GM19351 (cell line): ENCODE results near the gene MOSPD3.
"Not testable (repeated sequence)": the region's sequence is repeated elsewhere in the genome, so short reads cannot be mapped to it uniquely, and the experiment has no call there.

Experiments used
- ATAC-seq: cut with Tn5 transposase; IDR thresholded peaks from one replicate; pipeline ENCODE4 v1.9.1; 2021; ENCODE audit warnings: mild to moderate bottlenecking, moderate library complexity; ENCODE audit not compliant: unreplicated experiment

The MOSPD3 gene, protein sequence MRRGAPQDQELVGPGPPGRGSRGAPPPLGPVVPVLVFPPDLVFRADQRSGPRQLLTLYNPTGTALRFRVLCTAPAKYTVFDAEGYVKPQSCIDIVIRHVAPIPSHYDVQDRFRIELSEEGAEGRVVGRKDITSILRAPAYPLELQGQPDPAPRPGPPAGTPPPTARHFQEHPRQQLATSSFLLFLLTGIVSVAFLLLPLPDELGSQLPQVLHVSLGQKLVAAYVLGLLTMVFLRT

GRCh38 chr7:100611983-100612729, at the start of gene MOSPD3:
TSS of gene MOSPD3 (plus strand) at chr7:100612540. CDS start at chr7:100612792, 252 bp downstream.
- ATAC-seq, result peak; percentile 88

- no peak for ATAC-seq
These were observed 49.2 kb upstream of the MOSPD3 start for GRCh38 chr7:100563100-100563564.

DNA sequence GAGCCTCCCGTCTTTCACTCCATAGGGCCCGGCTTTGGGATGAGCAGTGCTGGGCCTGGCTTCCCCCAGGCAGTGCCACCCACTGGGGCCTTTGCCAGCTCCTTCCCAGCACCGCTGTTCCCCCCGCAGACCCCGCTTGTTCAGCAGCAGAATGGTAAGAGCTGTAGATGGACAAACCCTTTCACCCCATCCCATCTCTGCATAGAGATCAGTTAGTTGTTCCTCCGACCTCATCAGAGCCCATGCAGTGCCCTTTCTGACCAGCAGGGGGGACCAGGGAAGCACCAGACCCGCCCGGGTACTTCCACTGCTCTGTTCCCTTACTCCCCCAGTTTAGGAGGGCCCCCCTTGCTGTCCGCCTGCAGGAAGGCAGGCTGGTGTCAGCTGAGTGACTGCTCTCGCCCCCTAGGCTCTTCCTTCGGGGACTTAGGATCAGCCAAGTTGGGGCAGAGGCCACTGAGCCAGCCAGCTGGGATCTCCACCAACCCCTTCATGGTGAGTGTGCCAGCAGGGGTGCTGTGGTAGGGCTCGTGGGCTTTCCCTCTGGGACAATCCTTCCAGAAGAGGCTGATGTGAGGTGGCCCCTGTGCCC, 48.4 kb upstream of the MOSPD3 start:
- ATAC-seq, result peak; percentile 45

GRCh38 chr7:100564405-100564804, 47.9 kb upstream of the MOSPD3 start:
- ATAC-seq, result not testable (repeated sequence)

DNA sequence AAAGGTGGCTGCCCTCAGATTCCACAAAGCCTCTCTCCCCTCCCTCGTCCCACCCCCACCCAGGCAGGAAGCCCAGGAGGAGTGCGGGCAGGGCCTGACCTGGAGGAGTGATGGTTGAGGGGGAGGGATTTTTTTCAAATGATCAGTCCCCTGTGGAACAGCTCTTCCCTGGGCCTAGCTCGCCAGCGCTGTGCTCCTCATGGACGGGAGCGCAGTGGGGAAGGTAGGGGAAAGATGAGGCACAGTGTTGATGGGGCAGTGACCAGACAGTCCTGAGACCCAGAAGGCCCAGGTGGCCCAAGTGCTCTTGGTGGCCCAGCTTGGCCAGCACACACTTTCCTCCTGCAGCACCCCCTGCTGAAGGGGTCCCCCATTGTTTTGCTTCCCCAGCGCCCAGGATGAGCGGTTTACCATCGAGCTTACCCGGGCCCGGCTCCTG, 47.2 kb upstream of the MOSPD3 start:
- no peak for ATAC-seq

GRCh38 chr7:100566018-100566531, 46.3 kb upstream of the MOSPD3 start:
- no peak for ATAC-seq

DNA sequence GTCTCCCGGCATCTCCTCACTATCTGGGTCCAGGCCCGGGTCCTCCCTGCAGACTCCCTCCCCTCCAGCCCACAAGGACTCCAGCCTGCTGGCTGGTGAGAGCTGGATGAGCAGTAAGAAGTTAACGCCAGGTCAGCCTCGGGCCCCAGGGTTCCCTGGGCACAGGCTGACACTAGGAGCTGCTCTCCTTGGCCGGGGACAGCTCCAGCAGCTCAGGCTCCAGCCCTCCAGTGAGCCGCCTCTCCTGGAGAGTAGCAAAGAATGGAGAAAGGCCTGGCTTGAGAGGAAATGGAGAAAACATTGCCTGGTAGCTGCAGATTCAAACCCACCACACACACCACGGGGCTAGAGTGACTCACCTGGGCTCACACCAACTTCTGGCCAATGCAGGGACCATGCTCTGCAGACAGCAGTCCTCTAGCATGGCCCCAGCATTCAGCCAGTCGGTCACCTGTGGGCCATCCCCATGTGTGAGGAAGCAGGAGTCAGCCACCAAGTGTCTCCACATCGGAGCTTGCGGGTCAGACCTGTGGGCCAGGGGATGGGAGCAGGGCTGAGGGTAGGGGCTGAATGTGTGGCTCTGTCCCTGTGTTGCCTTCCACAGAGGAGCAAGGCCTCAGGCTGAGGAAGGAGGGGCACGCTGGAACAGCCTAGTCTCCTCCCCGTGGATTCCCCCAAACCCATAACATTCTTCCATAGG, 45.2 kb upstream of the MOSPD3 start:
- no peak for ATAC-seq

- ATAC-seq, result no peak
These were observed 44.6 kb upstream of the MOSPD3 start for GRCh38 chr7:100567751-100568175.

GRCh38 chr7:100568176-100568895, 44.0 kb upstream of the MOSPD3 start:
- ATAC-seq, result no peak

GRCh38 chr7:100568896-100569844, 43.2 kb upstream of the MOSPD3 start:
- ATAC-seq, result peak; percentile 57

DNA sequence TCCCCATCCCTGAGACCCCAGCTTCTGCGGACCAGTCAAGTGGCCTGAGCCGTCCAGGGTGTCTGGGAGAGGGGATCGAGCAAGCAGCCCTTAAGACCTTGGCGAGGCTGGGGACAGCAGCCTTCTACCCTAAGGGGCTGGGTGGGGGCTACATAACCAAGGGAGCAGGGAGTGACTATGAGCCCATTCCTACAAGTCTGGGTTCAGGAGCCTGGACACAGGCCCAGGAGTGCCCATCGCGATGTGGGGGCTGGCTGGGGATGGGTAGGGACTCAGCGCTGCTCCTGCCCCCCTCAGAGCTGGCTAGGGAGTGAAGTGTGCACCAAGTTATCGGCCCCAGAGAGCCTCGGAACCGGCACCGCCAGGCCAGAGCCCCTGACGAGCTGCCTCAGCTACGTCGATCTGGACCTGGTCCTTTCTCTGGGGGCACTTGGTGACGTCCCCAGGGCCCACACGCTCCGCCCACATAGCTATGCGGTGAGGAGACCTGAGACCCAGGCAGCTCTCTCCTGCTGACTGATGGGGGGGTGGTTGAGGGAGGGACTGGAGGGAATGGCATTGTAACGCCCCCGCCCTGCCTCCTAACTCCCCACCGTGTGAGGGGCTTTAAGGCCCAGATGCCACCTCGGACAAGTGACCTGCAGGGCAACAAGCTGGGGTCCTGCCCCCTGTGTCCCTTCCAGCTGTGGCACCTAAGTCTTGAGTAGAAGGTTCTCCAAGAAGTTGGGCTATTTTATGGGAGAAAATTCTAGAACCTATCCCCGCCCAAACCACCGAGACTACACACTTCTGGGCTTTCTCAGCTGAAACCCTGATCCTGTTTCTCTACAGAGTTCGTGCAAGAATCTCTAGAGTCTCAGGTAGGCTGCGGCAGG, 41.1 kb upstream of the MOSPD3 start:
- no peak for ATAC-seq

GRCh38 chr7:100571829-100572116, 40.6 kb upstream of the MOSPD3 start:
- no peak for ATAC-seq

GRCh38 chr7:100572281-100572948, 39.9 kb upstream of the MOSPD3 start:
- ATAC-seq, result no peak

DNA sequence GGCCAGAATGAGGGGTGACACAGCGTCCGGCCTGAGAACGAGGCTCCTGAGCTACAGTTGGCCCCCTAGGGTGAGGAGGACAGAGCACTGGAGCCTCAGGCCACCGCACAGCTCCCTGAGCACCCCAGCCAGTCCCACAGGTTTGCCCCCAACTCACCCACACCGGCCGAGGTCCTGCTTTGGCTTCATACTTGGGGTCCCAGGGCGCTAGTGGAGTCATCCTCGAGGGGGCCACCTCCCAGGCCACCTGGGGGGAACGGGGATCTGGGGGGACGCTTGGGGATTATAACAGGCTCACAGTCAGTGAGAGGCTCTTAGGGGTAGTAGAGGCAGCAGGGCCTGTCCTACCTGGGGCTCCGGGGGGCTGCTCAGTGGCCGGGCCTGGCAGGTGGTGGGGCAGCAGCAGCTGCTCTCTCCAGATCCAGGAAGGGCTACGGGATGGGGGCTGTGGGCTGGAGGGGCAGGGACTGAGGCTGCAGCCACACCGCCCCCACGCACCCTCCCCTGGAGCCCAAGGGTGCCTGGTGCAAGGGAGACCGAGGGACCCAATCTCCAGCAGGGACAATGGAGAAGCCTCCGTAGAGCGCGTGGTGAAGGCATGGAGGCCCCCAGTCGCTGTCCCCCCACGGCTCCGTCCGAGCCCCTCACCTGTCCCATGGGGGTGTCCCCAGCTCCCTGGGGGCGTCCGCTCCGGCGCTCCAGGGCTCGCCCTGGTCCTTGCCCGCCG, 39.2 kb upstream of the MOSPD3 start:
- ATAC-seq, result no peak

GRCh38 chr7:100573691-100574361, 38.5 kb upstream of the MOSPD3 start, which contains the start of gene SAP25:
TSS of gene SAP25 (minus strand) at chr7:100573900. CDS start at chr7:100573742, 158 bp downstream.
- ATAC-seq, result no peak

DNA sequence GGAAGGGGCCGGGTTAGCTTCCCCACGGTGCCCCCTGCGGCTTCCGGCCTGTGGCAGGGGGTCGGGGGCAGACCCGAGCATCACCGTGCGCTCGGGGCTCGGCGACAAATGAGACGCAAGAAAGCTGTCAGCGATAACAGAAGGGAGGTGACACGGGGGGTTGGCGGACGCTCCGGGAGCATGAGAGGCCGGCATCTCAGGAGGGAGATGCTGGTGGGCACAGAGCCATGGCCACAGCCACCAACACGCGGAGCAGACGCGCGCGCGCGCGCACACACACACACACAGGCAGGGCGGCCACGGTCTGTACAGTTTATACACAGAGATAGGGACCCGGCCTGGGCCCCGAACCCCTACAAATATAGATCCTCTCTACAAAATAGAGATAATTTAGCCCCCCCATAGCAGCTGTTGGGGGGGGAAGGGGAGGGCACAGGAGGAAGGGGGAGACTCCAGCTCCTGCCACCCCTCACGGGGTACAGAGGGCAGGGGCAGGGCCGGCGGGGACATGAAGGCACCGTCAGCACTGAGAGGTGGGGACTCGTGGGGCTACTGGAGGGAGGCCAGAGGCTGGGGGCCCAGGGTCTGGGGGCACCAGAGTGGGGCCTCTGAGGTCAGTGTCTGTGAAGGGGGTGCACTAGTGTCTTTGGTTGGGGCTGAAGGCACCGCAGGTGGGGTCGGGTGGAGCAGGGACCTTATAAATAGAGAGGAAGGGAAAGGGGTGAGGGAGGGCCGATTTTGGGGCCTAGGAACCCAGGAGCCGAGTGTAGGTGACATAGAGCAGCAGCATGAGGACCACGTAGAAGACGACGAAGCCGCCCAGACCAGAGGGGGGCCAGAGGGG, 37.8 kb upstream of the MOSPD3 start:
- no peak for ATAC-seq
